Fibroblast of lung (primary cell): ENCODE results near the gene PARS2.

Experiments
- EZH2 ChIP-seq: IDR thresholded peaks from 2 replicates; pipeline ENCODE4 v1.5.1; 2012; ENCODE audit warnings: low read length, control low read depth, mild to moderate bottlenecking; ENCODE audit errors: missing control alignments
- TF ChIP-seq, protein P1 (sequence below), 2 donors: IDR thresholded peaks in 1 of 2; conservative IDR thresholded peaks in 1 of 2; 1 replicate in 1 of 2; 2 replicates in 1 of 2; pipeline ENCODE4 v1.5.1; 2011 to 2012; ENCODE audit warnings: low read length in 2 of 2, control low read depth in 1 of 2, inconsistent platforms in 1 of 2, low read depth in 1 of 2, mild to moderate bottlenecking in 1 of 2

DNA sequence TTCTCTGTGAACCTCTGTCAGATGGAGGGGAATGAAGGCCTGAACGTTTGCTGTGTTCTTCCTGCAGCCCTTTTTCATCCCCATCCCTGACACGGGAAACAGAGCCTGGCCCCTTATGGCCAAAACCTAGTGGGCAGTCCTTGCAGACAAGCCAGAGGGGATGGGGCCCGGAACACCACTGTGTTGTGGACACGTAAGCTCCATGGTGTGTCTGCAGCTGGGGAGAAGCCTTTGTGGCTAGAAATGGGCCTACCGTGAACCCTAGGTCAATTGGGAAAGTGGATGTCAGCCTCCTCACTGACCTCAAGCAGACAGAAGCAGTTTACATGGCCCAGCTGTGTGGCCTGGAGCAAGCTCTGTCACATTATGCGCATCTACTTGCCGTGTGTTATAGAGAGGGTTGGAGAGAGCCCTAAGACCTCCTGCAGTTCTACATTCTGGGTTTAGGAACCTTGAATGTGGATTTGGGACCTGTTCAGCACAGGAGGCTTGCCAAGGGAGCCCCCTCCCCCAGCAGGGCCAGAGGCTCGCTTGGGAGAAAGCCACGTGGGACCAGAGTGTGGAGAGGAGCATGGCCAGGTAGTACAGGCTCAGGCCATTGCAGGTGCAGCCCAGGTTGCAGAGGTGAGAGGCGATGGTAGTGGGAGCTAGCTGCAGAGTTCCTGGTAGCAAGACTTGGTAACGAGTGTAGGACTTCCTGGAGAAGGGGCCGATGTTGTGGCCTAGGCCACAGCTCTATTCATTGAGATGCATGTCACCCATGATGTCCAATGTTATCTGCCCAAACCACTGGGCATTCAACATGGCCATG, 20.7 kb downstream of the PARS2 start:
- TF ChIP-seq, protein P1, sequence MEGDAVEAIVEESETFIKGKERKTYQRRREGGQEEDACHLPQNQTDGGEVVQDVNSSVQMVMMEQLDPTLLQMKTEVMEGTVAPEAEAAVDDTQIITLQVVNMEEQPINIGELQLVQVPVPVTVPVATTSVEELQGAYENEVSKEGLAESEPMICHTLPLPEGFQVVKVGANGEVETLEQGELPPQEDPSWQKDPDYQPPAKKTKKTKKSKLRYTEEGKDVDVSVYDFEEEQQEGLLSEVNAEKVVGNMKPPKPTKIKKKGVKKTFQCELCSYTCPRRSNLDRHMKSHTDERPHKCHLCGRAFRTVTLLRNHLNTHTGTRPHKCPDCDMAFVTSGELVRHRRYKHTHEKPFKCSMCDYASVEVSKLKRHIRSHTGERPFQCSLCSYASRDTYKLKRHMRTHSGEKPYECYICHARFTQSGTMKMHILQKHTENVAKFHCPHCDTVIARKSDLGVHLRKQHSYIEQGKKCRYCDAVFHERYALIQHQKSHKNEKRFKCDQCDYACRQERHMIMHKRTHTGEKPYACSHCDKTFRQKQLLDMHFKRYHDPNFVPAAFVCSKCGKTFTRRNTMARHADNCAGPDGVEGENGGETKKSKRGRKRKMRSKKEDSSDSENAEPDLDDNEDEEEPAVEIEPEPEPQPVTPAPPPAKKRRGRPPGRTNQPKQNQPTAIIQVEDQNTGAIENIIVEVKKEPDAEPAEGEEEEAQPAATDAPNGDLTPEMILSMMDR (conservative IDR thresholded peaks at IDR 0.05 in 1 of 2, IDR thresholded peaks at IDR 0.05 in 1 of 2; ENCODE audit: low read depth in 1 of 2, low read length in 2 of 2) = no peak
- no peak for TF ChIP-seq EZH2
